ENCODE measurements around the gene PICK1.

The PICK1 gene

DNA sequence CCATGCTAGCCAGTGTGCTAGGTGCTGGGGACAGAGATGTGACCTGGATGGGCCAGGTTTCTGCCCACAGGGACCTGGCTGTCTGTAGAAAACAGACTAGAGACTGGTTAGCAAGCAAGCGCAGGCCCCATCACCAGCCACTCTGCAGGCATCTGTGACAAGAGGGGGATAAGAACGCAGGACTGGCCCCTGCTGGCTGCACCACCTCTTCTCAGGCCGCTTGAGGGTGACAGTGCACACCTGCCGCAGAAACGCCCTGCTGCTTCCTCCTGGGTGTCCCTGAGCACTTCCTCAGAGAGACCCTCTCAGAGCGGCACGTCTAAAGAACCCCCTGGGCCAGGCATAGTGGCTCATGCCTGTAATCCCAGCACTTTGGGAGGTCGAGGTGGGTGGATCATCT is 5.9 kb upstream of the PICK1 start:
- DNase-seq = no peak

DNA sequence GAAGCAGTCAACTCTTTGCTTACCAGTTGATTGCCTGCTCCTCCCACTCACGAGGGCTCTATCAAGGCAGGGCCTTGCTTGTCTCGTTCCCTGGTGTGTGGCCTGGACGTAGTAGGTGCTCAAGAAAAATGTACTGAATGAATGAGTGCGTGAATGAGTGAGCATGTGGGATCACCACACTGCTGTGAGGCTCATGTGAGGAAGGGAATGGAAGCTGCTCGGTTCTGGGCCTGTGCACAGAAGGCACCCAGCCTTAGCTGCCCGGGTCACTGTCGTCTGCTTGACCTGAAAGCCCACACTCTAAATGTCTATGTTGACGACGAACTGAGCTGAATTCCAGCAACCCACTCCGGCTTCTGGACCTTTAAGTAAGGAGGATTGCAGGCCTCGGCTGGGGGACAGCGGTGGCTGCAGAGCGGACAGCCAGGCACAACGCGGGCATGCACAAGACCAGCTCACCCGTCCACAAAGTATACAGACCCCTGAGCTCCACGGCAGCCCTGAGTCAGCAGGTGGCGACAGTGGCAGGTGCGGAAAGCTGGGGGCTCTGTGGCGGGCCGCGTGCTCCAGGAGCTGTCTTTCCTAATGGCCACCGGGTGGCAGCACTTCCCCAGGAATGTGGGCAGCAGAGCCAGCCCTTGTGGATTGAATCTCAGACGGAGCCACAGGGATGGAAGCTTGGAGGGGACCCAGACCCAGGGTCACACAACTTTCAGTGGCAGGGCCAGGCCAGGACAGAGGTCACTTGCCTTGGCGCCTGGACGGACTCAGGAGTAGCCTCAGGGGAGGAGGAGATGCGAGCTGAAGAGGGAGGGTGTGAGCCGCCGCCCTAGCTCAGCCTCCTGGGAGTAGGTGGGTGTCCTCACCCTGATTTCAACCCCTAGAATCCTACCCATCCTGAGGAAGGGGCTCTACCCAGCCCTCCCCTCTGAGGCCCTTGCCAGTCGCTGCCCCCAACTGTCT is 5.0 kb upstream of the PICK1 start:
- peak; percentile 71 for DNase-seq

DNA sequence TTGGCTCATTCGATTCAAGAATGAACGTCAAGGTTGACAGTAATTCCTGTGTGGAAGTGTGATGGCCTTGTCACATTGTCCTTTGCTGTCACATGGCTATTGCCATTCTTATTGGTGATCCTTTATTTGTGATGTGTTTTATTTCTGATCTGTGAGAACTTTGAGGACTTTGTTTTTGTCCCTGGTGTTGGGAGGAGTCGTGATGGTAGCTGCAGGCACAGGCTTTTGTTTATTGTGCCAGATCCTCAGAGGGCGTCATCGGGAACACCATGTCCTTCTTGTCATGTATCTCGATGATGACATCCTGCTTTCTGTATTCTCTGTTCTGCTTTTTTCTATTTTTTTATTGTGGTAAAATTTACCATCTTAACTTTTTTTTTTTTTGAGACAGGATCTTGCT is 5.6 kb downstream of the PICK1 start:
- no peak for DNase-seq

DNA sequence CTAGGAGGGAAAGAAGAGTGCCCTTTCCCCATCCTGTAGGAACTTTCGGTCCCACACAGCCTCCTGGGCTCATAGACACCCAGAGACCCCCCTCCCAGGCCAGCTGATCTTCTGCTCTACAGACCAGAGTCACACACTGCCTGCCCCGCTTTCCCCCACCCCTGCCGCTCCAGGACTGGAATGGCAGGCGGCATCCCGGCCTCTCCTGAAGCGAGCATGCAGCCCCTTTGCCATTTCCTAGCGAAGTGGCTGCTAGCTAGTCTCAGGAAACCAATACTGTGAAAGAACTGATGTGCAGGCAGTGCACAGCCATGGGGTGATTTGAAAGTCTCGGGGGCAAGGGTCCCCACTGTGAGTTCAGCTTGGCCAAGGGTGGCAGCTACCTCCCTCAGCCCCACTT is 8.3 kb downstream of the PICK1 start:
- no peak for DNase-seq

DNA sequence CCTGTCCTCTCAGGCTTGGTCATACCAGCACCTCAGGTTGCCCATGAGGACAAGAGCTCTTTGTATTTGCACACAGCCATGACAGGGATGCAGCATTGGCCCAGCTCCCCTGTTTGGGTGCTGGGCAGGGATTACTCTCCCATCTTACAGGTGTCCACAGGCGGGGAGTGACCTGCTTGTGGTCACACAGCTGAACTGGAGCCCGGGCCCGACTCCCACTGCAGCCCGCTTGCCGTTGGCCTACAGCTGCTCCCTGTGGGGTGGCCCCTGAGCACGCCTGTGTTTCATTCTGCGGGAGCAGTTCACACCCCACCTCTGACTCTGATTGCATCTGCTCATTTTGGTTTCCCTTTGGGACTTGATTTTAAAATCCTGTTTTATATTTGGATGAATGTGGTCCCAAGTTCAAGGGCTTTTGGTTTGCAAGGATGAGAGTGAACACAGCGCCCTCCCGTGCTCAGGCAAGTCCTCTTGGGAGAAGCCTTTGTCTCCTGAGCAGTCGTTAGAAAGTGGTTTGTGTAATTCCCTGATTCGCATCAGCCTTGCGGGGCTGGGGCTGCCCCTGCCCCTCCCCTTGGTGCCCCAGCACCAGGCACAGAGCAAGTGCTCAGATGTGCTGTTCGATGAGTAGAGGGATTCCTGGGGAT is 9.3 kb downstream of the PICK1 start:
- DNase-seq = no peak

DNA sequence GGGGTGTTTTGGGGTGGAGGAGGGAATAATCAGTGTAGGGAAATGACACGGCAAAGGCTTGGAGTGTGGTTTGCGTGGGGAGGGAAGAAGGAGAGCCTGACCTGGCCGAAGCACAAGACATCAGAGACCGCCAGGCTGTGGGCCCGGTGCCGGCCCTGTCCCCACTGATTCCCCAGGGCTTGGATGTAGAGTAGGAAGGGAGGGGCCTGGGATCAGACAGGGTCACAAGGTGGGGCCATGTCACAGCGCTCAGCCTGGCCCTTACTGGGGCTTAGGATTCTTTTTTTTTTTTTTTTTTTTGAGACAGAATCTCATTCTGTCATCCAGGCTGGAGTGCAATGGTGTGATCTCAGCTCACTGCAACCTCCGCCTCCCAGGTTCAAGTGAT is 9.8 kb downstream of the PICK1 start:
- DNase-seq = no peak

DNA sequence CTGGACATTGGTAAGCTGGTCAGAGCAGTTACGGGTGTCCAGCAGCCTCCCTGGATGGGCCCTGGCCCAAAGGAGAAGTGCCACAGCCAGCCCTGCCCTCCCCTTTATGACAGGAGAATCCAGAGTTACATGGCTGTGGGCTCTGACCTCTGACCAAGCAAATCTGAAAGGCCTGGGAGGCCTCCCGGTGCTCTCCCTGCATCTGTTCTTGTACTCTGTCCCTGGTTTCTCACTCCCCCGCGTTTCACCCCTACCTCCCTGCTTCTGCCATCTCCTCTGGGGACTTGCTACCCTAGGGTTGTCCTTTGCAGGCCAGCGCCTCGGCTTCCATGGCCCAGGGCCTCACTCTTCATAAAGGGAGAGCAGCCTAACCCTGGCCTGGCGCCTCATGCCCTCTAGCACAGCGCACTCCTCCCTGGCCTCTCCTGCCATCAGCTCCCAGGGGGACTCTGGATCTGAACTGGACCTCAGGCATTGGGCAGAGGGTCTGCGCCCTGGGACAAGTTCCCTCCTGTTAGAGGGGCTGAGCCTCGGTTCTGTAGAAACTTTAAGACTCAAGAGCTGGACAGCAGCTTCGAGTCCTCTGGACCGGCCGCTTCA is 10.7 kb downstream of the PICK1 start:
- no peak for DNase-seq

DNA sequence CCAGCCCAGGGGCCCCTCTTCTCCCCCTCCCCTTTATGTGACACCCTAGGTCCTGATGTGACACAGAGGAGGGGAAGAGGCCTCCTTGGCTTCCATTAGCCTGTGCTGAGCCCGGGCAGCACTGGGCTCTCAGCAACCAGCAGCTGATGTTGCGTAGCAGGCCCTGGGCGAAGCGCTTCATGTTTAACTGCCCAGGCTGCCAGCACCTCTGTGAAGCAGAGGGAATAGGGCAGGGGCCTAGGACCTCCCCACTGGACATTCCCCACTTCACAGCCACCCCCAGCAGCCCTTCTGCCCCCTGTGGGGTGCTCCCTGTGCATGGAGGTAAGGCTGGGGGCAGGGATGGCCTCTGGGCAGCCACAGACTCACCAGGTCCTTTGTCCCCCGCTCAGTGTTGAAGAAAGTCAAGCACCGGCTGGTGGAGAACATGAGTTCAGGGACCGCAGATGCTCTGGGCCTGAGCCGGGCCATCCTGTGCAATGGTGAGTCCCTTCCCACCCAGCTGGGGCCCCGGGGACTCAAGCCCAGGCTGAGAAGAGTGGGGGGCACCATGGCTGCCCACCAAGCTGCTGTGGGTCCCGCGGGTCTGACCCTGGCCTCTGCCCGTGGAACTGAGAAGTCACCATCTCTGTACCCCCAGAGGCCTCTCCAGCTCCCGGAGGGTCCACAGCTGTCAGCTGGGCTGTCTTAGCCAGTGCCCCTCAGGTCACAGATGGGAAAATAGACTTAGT is 11.6 kb downstream of the PICK1 start:
- no peak for DNase-seq

DNA sequence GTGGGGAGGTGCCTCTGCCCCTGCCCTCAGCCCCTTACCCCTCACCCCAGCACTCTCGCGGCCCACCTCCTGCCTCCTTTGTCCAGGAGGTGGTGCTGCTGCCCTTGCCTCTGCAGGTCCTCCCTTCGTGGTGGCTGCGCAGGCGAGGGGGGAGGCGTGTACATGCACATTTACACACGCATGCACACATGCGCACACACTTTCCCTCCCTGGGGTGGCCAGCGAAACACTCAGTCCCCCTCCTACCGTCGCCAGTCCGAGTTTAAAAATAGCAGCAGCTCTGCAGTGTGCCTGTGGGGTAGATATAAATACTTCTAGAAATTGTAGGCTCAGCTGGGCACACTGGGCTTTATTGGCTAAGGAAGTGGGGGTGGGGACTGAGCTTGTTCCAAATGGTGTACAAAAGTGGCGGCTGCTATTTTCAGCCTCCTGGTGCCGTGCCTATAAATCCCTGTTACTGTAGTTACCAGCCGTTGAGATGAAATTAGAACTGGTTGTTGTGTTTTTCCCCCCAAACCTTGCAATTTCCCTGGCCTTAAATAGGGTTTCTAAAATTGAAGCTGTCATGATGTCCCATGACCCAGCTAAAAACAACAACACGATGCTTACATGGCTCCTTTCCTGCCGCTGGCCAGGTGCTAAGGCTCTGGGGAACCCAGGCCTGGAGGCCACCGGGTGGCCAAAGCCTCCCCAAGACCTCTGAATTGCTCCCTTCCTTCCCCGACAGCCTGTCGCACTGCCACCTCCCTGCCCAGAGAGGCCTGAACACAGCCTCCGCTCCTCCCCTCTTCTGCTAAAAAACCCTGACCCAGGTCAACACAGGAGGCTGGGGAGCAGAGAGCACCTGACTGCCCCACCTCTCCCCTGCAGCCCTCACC is 12.4 kb downstream of the PICK1 start:
- no peak for DNase-seq

DNA sequence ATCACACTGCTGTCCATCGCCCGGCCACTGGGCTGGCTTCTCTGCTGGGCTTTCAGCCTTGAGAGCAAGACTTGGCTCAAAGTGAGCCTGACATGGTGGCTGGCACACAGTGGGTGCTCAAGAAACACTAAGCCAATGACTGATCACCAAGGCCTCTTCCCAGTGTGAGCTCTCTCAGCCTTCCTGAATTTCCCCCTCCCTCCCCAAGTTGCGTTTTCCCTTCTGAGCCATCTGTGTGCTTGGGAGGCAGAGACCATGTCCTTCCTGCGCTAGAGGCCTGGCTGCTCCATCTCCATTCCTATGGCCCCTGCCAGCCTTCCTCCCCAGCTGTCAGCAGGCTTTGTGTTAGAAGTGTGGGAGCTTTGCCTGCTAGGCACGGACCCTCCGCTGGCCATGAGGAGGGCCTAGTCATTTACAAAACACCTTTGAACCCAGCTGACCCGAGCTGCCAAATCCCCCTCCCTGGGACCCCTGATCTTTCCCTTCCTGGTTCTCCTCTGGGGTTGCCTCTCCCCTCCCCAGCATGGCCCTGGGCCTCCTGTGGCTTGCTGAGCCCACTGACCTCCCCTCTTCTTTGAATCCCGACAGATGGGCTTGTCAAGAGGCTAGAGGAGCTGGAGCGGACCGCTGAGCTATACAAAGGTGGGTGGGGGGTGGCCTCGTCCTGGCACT is 13.2 kb downstream of the PICK1 start:
- DNase-seq = no peak

DNA sequence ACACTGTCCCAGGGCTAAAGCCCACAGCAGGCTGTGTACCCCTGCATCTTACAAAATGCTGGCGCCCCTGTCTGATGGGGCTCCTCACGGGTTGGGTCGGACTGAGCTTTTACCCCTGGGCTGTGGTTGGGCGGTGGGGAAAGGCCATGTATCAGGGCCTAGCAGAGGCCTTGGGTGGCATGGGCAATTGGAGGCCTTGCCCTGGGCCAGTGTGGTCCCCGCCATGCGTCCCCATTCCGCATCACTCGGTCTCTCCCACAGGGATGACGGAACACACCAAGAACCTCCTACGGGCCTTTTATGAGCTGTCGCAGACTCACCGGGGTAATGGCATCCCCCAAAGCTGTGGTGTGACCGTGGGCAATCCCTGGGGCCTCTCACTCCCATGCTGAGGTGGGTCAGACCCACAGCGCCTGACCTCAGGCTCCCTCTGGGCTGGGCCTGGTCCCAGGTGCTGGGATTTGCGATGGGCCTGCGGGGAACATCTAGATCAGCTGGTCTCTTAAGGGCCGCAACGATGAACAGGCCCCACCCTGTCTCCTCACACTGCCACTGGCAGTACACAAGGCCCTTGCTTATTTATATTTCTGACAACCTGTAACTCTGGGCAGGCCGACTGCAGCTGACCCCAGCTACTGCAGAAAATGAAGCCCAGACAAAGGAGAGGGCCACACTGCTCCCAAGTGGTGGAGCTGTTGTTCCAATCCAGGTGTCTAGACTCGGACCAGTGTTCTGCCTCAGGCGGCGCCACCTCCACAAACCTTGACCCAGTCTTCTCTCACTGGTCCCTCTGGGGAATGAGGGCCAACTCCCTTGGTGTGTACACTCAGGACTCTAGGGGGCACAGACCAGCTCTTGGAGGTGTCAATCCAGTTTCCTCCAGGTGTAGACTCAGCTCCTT is 14.5 kb downstream of the PICK1 start:
- DNase-seq = no peak

DNA sequence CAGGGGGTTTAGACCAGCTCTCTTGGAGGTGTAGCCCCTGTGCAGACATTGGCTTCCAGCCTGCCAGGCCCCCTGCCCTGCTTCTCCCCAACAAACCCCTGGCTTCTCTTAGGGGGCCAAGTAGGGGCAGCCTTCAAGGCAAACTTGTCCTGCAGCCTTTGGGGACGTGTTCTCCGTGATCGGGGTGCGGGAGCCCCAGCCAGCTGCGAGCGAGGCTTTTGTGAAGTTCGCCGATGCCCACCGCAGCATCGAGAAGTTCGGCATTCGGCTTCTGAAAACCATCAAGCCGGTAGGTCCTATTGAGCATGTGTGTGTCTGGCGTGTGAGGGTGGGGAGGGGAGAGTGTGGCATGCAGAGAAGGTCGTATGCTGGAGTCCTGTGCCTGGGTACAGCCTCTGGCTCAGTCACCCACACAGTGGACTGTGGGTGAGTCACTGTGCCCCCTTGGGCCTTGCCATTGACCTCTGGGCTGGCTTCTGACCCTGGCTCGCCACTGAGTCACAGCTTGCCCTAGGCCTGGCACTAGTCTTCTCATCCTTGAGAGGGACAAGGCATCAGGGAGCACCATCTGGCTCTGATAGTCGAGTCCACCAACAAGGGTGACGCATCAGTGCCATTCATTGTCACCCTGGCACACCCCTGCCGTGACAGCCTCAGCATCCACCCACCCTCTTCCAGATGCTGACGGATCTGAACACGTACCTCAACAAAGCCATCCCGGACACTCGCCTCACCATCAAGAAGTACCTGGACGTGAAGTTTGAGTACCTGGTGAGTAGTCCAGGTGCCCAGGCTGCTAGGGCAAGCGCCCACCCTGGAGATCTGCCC is 15.3 kb downstream of the PICK1 start:
- no peak for DNase-seq

DNA sequence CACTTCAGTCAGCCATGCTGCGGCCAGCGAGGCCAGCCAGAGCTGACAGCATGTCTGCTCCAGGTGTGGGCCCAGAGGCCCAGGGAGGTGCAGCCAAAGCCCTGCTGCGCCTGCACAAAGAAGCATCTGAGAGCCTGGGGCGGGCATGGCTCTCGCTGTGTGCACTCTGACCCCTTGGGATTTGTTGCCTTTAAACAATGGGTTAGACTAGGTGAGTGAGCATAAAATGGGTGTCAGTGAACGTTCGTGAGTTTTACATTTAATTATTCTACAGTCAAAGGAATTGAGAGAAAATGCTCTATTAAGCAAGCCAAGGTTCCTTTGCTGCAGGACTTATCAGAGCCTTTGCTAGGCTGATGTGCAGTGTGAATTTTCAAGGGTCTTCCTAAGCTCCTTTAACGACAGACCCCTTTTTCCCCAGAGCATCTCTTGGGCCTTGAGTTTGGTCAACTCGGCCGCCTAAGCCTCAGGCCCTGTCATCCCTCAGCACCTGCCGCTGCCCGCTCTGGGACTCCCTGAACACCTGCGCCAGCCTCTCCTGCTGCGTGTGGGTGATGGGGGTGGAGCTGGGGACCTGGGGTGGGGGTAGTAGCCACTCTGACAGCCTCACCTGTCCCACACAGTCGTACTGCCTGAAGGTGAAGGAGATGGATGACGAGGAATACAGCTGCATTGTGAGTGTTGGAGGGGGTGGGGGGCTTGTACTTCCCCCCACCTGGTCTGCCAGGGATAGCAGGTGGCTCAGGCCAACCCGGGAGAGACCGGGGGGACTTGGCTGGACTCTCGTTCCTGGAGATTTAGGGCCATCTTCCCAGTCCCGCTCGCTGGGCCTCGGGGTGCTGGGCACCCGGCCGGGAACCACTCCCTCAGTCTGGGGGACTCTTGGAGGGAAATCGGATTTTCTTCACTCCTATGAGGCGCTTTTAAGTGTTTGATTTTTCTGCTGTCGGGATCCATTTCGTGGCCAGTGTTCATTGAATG is 16.2 kb downstream of the PICK1 start:
- DNase-seq = no peak

DNA sequence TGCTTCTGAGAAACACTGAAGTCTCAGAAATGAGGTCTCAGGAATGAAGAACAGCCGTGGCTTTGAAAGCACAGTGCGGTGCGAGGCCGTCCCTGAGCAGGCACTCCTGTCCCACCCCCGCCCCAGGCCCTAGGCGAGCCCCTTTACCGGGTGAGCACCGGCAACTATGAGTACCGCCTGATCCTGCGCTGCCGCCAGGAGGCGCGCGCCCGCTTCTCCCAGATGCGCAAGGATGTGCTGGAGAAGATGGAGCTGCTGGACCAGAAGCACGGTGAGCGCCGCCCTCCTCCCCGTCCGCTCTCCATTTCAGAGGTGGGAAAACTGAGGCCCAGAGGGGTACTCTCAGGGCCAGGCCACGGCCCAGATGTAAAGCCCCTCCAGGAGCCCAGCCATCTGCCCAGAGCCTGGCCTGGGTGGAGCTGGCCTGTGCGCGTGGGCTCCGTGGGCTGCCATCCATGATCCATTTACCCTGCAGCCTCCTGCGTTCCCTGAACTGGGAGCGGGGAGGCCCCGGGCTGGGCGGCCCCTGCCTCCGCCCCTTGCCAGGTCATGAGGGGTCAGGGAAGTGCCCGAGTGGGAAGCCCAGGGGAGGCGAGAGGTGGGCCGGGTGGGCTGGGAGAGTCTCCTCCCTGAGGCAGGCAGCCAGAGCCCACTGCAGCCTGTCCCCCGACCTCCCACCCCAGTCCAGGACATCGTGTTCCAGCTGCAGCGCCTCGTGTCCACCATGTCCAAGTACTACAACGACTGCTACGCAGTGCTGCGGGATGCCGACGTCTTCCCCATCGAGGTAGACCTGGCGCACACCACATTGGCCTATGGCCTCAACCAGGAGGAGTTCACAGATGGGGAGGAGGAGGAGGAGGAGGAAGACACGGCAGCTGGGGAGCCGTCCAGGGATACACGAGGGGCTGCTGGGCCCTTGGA is 17.2 kb downstream of the PICK1 start:
- DNase-seq = no peak

DNA sequence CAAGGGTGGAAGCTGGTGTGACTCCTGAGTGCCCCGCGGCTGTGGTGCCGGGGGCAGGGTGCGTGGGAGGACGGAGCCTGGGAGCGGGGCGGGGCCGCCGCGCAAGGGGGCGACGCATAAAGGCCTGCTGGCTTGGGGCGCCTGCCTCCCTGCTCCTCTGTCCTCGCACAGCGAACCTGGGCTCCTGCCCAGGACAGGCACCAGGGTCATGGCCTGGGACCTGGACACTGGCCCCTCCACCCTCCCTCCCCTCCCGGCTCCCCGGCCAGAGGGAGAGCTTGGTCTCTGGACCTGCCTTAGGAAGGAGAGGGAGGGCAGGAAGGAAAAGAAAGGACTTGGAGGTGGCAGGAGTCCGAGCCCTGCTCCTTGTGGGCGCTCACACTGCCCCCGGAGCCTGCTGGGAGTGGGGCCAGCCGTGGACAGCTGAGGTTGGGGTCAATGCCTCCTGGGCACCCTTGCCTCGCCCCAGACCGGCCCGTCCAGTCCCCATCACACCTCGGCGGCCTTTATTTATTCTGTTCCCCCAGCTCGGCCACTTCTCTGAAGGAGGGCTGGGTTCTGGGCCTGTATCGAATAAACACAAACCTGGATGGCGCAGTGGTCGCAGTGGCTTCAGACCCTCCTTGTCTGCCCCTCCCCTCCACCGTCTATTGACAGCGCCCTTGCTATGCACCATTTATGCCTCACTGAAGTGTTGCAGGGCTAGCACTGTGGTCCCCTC is 18.1 kb downstream of the PICK1 start:
- no peak for DNase-seq

DNA sequence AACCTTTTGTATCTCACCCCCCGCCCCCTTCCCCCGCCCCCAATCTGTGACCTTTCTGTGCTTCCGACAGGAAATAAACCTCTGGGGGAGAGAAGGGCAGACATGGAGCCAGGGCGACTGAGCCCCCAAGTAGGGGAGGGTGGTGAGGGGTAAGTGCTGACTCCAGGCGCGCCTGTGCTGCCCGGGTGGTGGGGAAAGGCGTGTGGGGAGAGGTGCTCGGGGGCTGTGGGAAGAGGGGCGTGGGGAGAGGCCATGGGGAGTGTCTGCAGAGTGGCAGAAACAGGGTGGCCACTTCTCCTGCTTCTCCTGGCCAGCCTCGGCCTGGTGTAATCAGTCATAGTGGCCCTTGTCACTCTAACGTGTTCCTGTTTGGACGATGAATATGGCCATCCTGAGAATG is 18.8 kb downstream of the PICK1 start:
- no peak for DNase-seq

DNA sequence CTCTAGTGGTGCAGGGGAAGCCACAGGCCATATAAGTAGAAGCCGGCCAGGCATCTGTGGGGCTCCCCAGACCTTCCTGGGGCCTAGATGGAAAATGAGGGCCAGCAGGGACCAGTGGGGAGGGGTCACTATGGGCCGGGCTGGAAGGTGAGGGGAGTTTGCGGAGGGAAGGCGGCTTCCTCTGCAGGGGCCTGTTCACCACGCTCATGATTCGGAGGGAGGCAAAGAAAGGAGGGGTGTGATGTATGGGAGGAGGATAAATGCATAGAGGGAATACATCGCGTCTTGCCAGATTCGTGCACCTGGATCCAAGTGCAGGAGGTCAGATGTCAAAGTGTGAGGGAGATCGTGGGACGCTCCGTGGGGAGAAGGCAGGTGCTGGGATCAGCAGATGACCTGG is 19.9 kb downstream of the PICK1 start:
- DNase-seq = no peak

Measured in NCI-H345 (cell line).